ENCODE results near the gene PFDN4. TPM values are rescaled to one million over a fixed set of nuclear protein-coding genes. Genes with fewer than 3 reads are reported as not detected.

PFDN4 gene
- polyA plus RNA-seq, 1 donor from 2014 or later: 512 TPM

- H3K4me3 ChIP-seq (ENCODE audit: low read length): no peak overlapping the region
- no peaks in the 10 kb centered on the region for H3F3A ChIP-seq (ENCODE audit: insufficient read depth, low read length, poor library complexity, severe bottlenecking)
- no peaks in the 10 kb centered on the region for H3K36me3 ChIP-seq (ENCODE audit: insufficient read depth, low read length)
- no peaks in the 10 kb centered on the region for H3K9me2 ChIP-seq (ENCODE audit: insufficient read depth, low read length)
- no peak overlapping the region for H2AFZ ChIP-seq (ENCODE audit: low read depth, low read length)
- TF ChIP-seq EP300 (conservative IDR thresholded peaks at IDR 0.05; ENCODE audit: poor library complexity, severe bottlenecking): no peak
- no peak overlapping the region for H3K27ac ChIP-seq (ENCODE audit: low read length)
- H4K20me1 ChIP-seq (ENCODE audit: insufficient read depth): no peaks in the 10 kb centered on the region
- no peaks in the 10 kb centered on the region for H3K9me3 ChIP-seq (ENCODE audit: low read length)
- H3K4me2 ChIP-seq (ENCODE audit: low read length): no peak overlapping the region
- H3K27me3 ChIP-seq (ENCODE audit: insufficient read depth, low read depth, low read length): no peaks in the 10 kb centered on the region
- H3K9ac ChIP-seq (ENCODE audit: low read length): no peak overlapping the region
- no peaks in the 10 kb centered on the region for H3K79me2 ChIP-seq (replicated peaks; ENCODE audit: insufficient read depth, low read length)
Measured at GRCh38 chr20:54250691-54251090, 42.8 kb downstream of the PFDN4 start.

DNA sequence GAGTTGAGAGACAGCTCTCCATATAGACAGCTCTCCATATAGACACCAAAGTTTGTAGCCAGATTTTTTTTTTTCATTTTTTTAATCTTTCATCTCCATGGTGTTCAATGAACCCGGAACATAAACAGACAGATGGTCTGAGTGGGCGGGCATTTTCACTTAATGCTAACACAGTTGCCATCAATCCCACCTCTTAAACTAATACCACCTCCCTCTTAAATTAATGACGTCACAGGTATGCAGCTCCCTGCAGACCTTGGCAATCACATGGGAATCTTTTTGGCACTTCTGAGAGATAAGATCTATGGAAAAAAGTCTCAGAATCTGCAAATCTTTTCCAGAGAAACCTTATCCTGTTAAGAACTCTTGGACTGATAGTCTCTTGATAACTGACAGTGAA lies 43.2 kb downstream of the PFDN4 start:
- no peak for TF ChIP-seq CTCF (IDR thresholded peaks at IDR 0.05; ENCODE audit: poor library complexity, severe bottlenecking)
- TF ChIP-seq, protein P1, sequence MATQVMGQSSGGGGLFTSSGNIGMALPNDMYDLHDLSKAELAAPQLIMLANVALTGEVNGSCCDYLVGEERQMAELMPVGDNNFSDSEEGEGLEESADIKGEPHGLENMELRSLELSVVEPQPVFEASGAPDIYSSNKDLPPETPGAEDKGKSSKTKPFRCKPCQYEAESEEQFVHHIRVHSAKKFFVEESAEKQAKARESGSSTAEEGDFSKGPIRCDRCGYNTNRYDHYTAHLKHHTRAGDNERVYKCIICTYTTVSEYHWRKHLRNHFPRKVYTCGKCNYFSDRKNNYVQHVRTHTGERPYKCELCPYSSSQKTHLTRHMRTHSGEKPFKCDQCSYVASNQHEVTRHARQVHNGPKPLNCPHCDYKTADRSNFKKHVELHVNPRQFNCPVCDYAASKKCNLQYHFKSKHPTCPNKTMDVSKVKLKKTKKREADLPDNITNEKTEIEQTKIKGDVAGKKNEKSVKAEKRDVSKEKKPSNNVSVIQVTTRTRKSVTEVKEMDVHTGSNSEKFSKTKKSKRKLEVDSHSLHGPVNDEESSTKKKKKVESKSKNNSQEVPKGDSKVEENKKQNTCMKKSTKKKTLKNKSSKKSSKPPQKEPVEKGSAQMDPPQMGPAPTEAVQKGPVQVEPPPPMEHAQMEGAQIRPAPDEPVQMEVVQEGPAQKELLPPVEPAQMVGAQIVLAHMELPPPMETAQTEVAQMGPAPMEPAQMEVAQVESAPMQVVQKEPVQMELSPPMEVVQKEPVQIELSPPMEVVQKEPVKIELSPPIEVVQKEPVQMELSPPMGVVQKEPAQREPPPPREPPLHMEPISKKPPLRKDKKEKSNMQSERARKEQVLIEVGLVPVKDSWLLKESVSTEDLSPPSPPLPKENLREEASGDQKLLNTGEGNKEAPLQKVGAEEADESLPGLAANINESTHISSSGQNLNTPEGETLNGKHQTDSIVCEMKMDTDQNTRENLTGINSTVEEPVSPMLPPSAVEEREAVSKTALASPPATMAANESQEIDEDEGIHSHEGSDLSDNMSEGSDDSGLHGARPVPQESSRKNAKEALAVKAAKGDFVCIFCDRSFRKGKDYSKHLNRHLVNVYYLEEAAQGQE (IDR thresholded peaks at IDR 0.05; ENCODE audit: borderline replicate concordance): no peak
- no peak for TF ChIP-seq RAD21 (conservative IDR thresholded peaks at IDR 0.05)
- TF ChIP-seq EZH2 (IDR thresholded peaks at IDR 0.05; ENCODE audit: borderline replicate concordance, insufficient read depth, low read length, poor library complexity, severe bottlenecking): no peak
- no peak for TF ChIP-seq POLR2AphosphoS5 (IDR thresholded peaks at IDR 0.05)
- TF ChIP-seq EP300 (conservative IDR thresholded peaks at IDR 0.05; ENCODE audit: poor library complexity, severe bottlenecking): no peak
- TF ChIP-seq SMC3 (conservative IDR thresholded peaks at IDR 0.05; ENCODE audit: poor library complexity): no peak
- TF ChIP-seq TAF1 (IDR thresholded peaks at IDR 0.05; ENCODE audit: low read depth): no peak
- H3K4me3 ChIP-seq (ENCODE audit: low read length): no peak overlapping the region

DNA sequence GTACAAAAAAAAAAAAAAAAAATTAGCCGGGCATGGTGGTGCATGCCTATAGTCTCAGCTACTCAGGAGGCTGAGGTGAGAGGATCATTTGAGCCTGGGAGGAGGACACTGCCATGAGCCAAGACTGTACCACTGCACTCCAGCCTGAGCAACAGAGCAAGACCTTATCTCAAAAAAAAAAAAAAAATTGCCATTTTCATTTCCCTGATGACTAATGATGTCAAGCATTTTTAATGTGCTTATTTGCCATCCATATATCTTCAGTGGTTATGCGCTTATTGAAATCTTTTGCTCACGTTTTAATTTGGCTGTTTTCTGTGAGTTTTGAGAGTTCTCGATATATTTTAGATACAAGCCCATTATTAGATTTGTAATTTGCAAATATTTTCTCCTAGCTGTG lies 46.7 kb downstream of the PFDN4 start:
- H3K9me2 ChIP-seq (ENCODE audit: insufficient read depth, low read length): no peaks in the 10 kb centered on the region
- no peaks in the 10 kb centered on the region for H3F3A ChIP-seq (ENCODE audit: insufficient read depth, low read length, poor library complexity, severe bottlenecking)
- no peaks in the 10 kb centered on the region for H3K79me2 ChIP-seq (replicated peaks; ENCODE audit: insufficient read depth, low read length)
- H2AFZ ChIP-seq (ENCODE audit: low read depth, low read length): no peak overlapping the region
- no peaks in the 10 kb centered on the region for H3K36me3 ChIP-seq (ENCODE audit: insufficient read depth, low read length)
- H3K27ac ChIP-seq (ENCODE audit: low read length): no peak overlapping the region
- H3K9ac ChIP-seq (ENCODE audit: low read length): no peak overlapping the region
- no peaks in the 10 kb centered on the region for H4K20me1 ChIP-seq (ENCODE audit: insufficient read depth)
- TF ChIP-seq POLR2AphosphoS5 (IDR thresholded peaks at IDR 0.05) (no peak), RAD21 (conservative IDR thresholded peaks at IDR 0.05) (no peak), MXI1 (conservative IDR thresholded peaks at IDR 0.05; ENCODE audit: poor library complexity, severe bottlenecking) (no peak), TAF1 (IDR thresholded peaks at IDR 0.05; ENCODE audit: low read depth) (no peak), EP300 (conservative IDR thresholded peaks at IDR 0.05; ENCODE audit: poor library complexity, severe bottlenecking) (no peak), SMC3 (conservative IDR thresholded peaks at IDR 0.05; ENCODE audit: poor library complexity) (no peak), EZH2 (IDR thresholded peaks at IDR 0.05; ENCODE audit: borderline replicate concordance, insufficient read depth, low read length, poor library complexity, severe bottlenecking) (no peak)
- TF ChIP-seq, protein P1 (IDR thresholded peaks at IDR 0.05; ENCODE audit: borderline replicate concordance): no peak
- no peak overlapping the region for H3K4me3 ChIP-seq (ENCODE audit: low read length)
- H3K4me2 ChIP-seq (ENCODE audit: low read length): no peak overlapping the region
- H3K9me3 ChIP-seq (ENCODE audit: low read length): no peaks in the 10 kb centered on the region
- no peaks in the 10 kb centered on the region for H3K27me3 ChIP-seq (ENCODE audit: insufficient read depth, low read depth, low read length)

More for the DNA sequence above, 43.2 kb downstream of the PFDN4 start:
- Histone ChIP-seq H2AFZ (ENCODE audit: low read depth, low read length) (no peak overlapping the region), H3K9me2 (ENCODE audit: insufficient read depth, low read length) (no peaks in the 10 kb centered on the region), H3K79me2 (replicated peaks; ENCODE audit: insufficient read depth, low read length) (no peaks in the 10 kb centered on the region), H3F3A (ENCODE audit: insufficient read depth, low read length, poor library complexity, severe bottlenecking) (no peaks in the 10 kb centered on the region), H3K27me3 (ENCODE audit: insufficient read depth, low read depth, low read length) (no peaks in the 10 kb centered on the region), H3K27ac (ENCODE audit: low read length) (no peak overlapping the region), H3K36me3 (ENCODE audit: insufficient read depth, low read length) (no peaks in the 10 kb centered on the region), H4K20me1 (ENCODE audit: insufficient read depth) (no peaks in the 10 kb centered on the region), H3K9me3 (ENCODE audit: low read length) (no peaks in the 10 kb centered on the region), H3K4me2 (ENCODE audit: low read length) (no peak overlapping the region), H3K9ac (ENCODE audit: low read length) (no peak overlapping the region)

Data from neural cell (in vitro differentiated cells).